Stimulated activated naive B cell treated with anti-CD40 and anti-IgM and Interleukin-4, amounts not matched to agents 10 μg/mL and 1 μg/mL and 100 μg/mL, for 72 hours (primary cell): ENCODE measurements around the gene RPRM.

ENCODE experiments used
- ATAC-seq, 2 donors: fragments of 150-1000 bp; cut with Tn5 transposase; replicated peaks; 2 replicates each; pipeline ENCODE4 v1.10.0; 2021; ENCODE audit warnings: moderate library complexity in 1 of 2
- DNase-seq: peaks from one replicate; pipeline ENCODE4 v3.0.0; 2021
- H3K27ac Mint-ChIP-seq: one replicate; pipeline ENCODE4 v1.8.0; 2022; ENCODE audit warnings: mild to moderate bottlenecking, mixed read lengths
- H3K27me3 Mint-ChIP-seq, 2 donors: one replicate each; pipeline ENCODE4 v1.8.0; 2022; ENCODE audit warnings: mixed read lengths in 2 of 2
- H3K36me3 Mint-ChIP-seq, 2 donors: one replicate each; pipeline ENCODE4 v1.8.0; 2022; ENCODE audit warnings: mixed read lengths in 2 of 2, mild to moderate bottlenecking in 1 of 2
- H3K4me1 Mint-ChIP-seq, 2 donors: one replicate each; pipeline ENCODE4 v1.8.0; 2022; ENCODE audit warnings: mixed read lengths in 2 of 2, mild to moderate bottlenecking in 1 of 2
- H3K4me3 Mint-ChIP-seq, 2 donors: one replicate each; pipeline ENCODE4 v1.8.0; 2022; ENCODE audit warnings: mild to moderate bottlenecking in 2 of 2, mixed read lengths in 2 of 2, moderate library complexity in 1 of 2
- H3K9me3 Mint-ChIP-seq, 2 donors: one replicate each; pipeline ENCODE4 v1.8.0; 2022; ENCODE audit warnings: mixed read lengths in 2 of 2, mild to moderate bottlenecking in 1 of 2

RPRM gene

DNA sequence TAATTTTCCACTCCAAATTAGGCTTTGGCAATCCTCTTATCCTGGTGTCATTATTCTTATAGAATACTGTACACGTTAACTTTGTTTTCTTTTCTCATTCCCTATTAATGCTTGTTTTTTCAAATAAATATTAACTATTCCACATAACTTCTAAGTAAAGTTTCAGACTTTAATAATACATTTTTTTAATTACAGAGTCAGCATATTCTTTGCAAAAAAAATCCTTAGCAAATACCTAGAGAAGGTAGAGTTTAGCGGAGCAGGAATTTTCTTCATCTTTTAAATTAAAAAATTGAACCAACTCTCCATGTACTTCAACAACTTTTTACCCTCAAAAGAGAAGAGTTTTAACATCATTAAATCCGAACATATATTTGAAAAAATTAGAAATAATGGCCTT, 45.2 kb downstream of the RPRM start:
- Mint-ChIP-seq H3K4me1 (no peaks in the 10 kb centered on the region), H3K27ac (no peak overlapping the region), H3K36me3 (no peaks in the 10 kb centered on the region), H3K4me3 (no peak overlapping the region), H3K27me3 (no peaks in the 10 kb centered on the region), H3K9me3 (peaks cover 0 to 3% of the 10 kb centered on the region in 2 donors)
- ATAC-seq = no peak
- no peak for DNase-seq

DNA sequence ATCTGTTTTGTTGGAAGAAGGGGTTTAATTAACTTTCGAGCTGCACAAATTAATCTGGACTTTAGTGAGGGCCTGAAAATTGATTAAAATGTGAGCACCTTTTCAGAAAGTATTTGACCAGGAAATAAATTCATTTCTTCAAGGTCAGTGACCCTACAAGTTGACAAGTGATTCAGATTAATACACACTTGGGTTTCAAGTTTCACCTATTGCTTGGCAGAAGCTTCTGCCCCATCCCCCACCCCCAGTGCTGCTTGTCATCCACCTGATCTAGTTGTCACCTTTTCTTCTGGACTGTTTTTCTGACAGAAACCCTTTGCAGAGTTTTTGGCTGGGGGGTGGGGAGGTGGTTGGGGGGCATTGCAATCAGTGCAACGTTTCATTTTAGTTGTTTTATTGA, 46.2 kb downstream of the RPRM start:
- Mint-ChIP-seq H3K9me3 (peaks cover 0 to 3% of the 10 kb centered on the region in 2 donors), H3K27ac (no peak overlapping the region), H3K4me1 (no peaks in the 10 kb centered on the region), H3K36me3 (no peaks in the 10 kb centered on the region), H3K27me3 (no peaks in the 10 kb centered on the region), H3K4me3 (no peak overlapping the region)
- ATAC-seq = no peak
- DNase-seq = no peak

DNA sequence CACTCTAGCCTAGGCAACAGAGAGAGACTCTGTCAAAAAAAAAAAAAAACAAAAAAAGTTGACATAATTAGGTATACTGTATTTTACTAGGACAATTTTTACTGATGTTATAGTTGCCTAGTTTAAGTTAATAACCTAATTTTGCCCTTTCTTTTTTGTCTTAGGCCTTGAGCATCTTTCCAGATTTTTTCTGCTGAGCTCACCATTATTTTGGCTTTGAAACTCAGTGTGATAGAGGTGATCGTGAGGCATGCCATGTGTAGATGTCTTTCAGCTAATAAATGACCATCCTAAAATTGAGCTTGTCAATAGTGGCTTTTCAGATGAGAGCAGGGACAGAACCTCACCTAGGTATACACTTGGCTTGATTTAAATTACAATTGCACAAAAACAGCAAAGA, 47.4 kb downstream of the RPRM start:
- no peak for ATAC-seq
- Mint-ChIP-seq H3K4me3 (no peak overlapping the region), H3K36me3 (no peaks in the 10 kb centered on the region)

More for the DNA sequence above, 47.4 kb downstream of the RPRM start:
- no peaks in the 10 kb centered on the region for H3K4me1 Mint-ChIP-seq
- DNase-seq = no peak
- H3K9me3 Mint-ChIP-seq = peaks cover 0 to 3% of the 10 kb centered on the region in 2 donors
- H3K27ac Mint-ChIP-seq = no peak overlapping the region
- H3K27me3 Mint-ChIP-seq = no peaks in the 10 kb centered on the region
